Measurements from ENCODE around the gene SDCBP2.

Gene SDCBP2

GRCh38 chr20:1286267-1287024 is 42.5 kb downstream of the SDCBP2 start:
- Histone ChIP-seq H3K36me3 (no peaks in the 10 kb centered on the region), H3K4me1 (peaks cover 0 to 3% (median 0%) of the 10 kb centered on the region in 4 donors), H3K27me3 (no peaks in the 10 kb centered on the region), H3K9me3 (no peaks in the 10 kb centered on the region), H3K4me3 (no peak overlapping the region), H3K27ac (no peak overlapping the region)
- DNase-seq = no peak
- intact Hi-C loops (cut with DNase I; ENCODE audit: low total_unique reads) = no loop called here
- TF ChIP-seq CTCF (IDR thresholded peaks at IDR 0.05) = no peak

- TF ChIP-seq CTCF (IDR thresholded peaks at IDR 0.05) = no peak
These were observed 45.1 kb downstream of the SDCBP2 start for GRCh38 chr20:1283522-1284510.

GRCh38 chr20:1282966-1283365 is 46.0 kb downstream of the SDCBP2 start:
- no peak for DNase-seq
- H3K27ac ChIP-seq = no peak overlapping the region
- no peaks in the 10 kb centered on the region for H3K27me3 ChIP-seq
- TF ChIP-seq CTCF (IDR thresholded peaks at IDR 0.05) = no peak
- no peaks in the 10 kb centered on the region for H3K9me3 ChIP-seq
- H3K4me1 ChIP-seq = no peaks in the 10 kb centered on the region
- peaks cover 0 to 5% (median 0%) of the 10 kb centered on the region in 3 donors for H3K36me3 ChIP-seq
- H3K4me3 ChIP-seq = no peak overlapping the region
- intact Hi-C loops (cut with DNase I; ENCODE audit: low total_unique reads) = no loop called here

More at GRCh38 chr20:1283522-1284510, 45.1 kb downstream of the SDCBP2 start:
- intact Hi-C loops (cut with DNase I; ENCODE audit: low total_unique reads) = no loop called here
- Histone ChIP-seq H3K4me3 (no peak overlapping the region), H3K27ac (no peak overlapping the region), H3K4me1 (no peaks in the 10 kb centered on the region), H3K36me3 (peaks cover 0 to 5% (median 0%) of the 10 kb centered on the region in 3 donors), H3K27me3 (no peaks in the 10 kb centered on the region), H3K9me3 (no peaks in the 10 kb centered on the region)
- DNase-seq = no peak

GRCh38 chr20:1281279-1282057 is 47.5 kb downstream of the SDCBP2 start:
- no peak for TF ChIP-seq CTCF (IDR thresholded peaks at IDR 0.05)
- intact Hi-C loops (cut with DNase I; ENCODE audit: low total_unique reads) = no loop called here
- DNase-seq = no peak

More at GRCh38 chr20:1281279-1282057, 47.5 kb downstream of the SDCBP2 start:
- Histone ChIP-seq H3K4me1 (no peaks in the 10 kb centered on the region), H3K9me3 (no peaks in the 10 kb centered on the region), H3K27me3 (no peaks in the 10 kb centered on the region), H3K27ac (no peak overlapping the region), H3K4me3 (no peak overlapping the region), H3K36me3 (peaks cover 0 to 5% (median 0%) of the 10 kb centered on the region in 3 donors)

Measured in tibial artery (tissue), 4 donors.